Chondrocyte (in vitro differentiated cells): ENCODE results near the gene BSX. TPM values are rescaled to one million over a fixed set of nuclear protein-coding genes. Genes with fewer than 3 reads are reported as not detected.

ENCODE experiments used
- DNase-seq: peaks from one replicate; pipeline ENCODE4 v3.0.0; 2021; ENCODE audit warnings: mixed read lengths, low spot score
- H3K27ac Mint-ChIP-seq: one replicate; pipeline ENCODE4 v1.8.0; 2021; ENCODE audit warnings: mild to moderate bottlenecking, moderate library complexity, mixed read lengths; ENCODE audit not compliant: unreplicated experiment
- H3K27me3 Mint-ChIP-seq: 2 replicates; pipeline ENCODE4 v1.8.0; 2021; ENCODE audit warnings: low read depth, mixed read lengths
- H3K36me3 Mint-ChIP-seq: 2 replicates; pipeline ENCODE4 v1.8.0; 2021; ENCODE audit warnings: low read depth, mixed read lengths
- H3K4me1 Mint-ChIP-seq: 2 replicates; pipeline ENCODE4 v1.8.0; 2021; ENCODE audit warnings: low read depth, mild to moderate bottlenecking, mixed read lengths
- H3K4me3 Mint-ChIP-seq: one replicate; pipeline ENCODE4 v1.8.0; 2021; ENCODE audit warnings: mild to moderate bottlenecking, moderate library complexity, mixed read lengths; ENCODE audit not compliant: unreplicated experiment
- H3K9me3 Mint-ChIP-seq: 2 replicates; pipeline ENCODE4 v1.8.0; 2021; ENCODE audit warnings: low read depth, mixed read lengths
- long read RNA-seq: library from polyadenylated mRNA; stranded (forward); transcript quantifications from one replicate; pipeline ENCODE4 v2.0.0, GENCODE V29; 2021
- total RNA-seq: library from RNA; stranded (reverse); gene quantifications from 3 replicates; pipeline ENCODE4 v1.2.1, GENCODE V29; 2021
- TF ChIP-seq, protein P1 (sequence below): fragments of 200-600 bp; sonication (generic); IDR thresholded peaks from 2 replicates; pipeline ENCODE4 v1.5.0; 2021; ENCODE audit warnings: antibody characterized with exemption, mild to moderate bottlenecking, moderate library complexity

Gene BSX
- not detected in 3 replicates for total RNA-seq
- long read RNA-seq: 0 reads

DNA sequence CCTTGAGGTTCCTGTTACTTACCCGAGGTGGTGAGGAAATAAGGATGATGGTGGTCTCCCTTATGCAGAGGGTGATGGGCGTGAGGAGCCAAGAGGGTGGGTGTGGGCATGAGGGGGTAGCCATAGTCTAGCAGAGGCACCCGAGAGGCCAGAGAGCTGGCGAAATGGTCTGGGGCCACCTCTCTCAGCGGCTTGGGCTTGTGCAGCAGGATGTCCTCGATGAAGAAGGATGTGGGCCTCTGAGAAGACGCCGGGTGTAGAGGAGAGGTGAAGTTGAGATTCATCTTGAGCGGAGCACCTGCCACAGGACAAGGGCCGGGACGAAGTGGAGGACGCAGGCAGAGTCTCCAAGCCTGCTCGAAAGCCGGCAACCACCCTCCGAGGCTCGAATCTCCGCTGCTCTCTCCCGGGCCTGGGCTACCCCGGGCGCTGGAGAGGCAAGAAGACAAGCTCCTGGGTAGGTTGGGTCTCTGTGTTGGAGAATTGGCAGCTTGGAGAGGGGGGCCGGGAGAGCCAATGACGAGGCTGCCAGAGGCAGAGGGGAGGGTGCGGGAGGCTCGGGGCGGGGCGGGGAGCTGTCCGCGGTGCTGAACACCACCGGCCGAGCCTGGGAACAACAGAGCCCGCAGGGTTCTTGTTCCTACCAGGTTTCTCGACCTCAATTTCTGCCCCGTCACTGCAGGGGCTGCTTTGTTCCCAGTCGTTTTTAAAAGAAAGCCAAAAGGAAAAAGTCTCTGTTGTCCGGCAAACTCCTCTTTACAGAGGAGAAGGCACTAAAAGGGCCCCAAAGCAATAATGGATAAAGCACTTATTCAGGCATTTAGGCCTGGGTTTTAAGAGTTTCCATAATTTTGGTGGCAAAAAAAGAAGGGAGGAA, at the start of gene BSX:
Gene BSX (minus strand): TSS at position 447 of the 877 bp plus-strand sequence. CDS start 163 bp downstream, at position 284.
- H3K9me3 Mint-ChIP-seq: peaks cover 3% of the 10 kb centered on the region
- H3K36me3 Mint-ChIP-seq: peaks cover 5% of the 10 kb centered on the region
- peaks cover 69% of the 10 kb centered on the region for H3K27me3 Mint-ChIP-seq
- DNase-seq: no peak
- H3K4me1 Mint-ChIP-seq: peaks cover 30% of the 10 kb centered on the region
- TF ChIP-seq, protein P1, sequence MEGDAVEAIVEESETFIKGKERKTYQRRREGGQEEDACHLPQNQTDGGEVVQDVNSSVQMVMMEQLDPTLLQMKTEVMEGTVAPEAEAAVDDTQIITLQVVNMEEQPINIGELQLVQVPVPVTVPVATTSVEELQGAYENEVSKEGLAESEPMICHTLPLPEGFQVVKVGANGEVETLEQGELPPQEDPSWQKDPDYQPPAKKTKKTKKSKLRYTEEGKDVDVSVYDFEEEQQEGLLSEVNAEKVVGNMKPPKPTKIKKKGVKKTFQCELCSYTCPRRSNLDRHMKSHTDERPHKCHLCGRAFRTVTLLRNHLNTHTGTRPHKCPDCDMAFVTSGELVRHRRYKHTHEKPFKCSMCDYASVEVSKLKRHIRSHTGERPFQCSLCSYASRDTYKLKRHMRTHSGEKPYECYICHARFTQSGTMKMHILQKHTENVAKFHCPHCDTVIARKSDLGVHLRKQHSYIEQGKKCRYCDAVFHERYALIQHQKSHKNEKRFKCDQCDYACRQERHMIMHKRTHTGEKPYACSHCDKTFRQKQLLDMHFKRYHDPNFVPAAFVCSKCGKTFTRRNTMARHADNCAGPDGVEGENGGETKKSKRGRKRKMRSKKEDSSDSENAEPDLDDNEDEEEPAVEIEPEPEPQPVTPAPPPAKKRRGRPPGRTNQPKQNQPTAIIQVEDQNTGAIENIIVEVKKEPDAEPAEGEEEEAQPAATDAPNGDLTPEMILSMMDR: no peak
- no peak within 1 kb of the TSS for H3K27ac Mint-ChIP-seq
- H3K4me3 Mint-ChIP-seq: no peak within 1 kb of the TSS

DNA sequence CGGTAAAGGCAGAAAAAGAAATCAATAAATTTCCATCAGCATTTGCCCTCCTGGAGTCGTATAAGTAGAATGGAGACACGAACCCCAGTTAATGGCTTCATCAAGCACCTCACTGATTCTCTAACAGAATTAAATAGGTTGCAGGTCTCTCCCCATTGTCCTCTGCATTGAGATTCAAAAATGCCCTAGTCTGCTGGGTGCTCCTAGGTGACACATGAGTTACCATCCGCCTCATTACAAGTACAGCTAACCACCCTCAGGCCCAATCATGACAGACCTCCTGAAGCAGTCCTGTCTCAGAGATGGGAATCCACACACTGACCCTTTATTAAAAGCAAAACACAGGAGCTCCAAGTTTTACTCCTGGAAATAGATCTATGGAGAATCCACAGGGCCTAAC, 48.9 kb upstream of the BSX start:
- DNase-seq: no peak
- Mint-ChIP-seq H3K27me3 (no peaks in the 10 kb centered on the region), H3K9me3 (no peaks in the 10 kb centered on the region), H3K4me3 (no peak overlapping the region), H3K36me3 (no peaks in the 10 kb centered on the region), H3K4me1 (no peaks in the 10 kb centered on the region), H3K27ac (no peak overlapping the region)
- TF ChIP-seq, protein P1: no peak

DNA sequence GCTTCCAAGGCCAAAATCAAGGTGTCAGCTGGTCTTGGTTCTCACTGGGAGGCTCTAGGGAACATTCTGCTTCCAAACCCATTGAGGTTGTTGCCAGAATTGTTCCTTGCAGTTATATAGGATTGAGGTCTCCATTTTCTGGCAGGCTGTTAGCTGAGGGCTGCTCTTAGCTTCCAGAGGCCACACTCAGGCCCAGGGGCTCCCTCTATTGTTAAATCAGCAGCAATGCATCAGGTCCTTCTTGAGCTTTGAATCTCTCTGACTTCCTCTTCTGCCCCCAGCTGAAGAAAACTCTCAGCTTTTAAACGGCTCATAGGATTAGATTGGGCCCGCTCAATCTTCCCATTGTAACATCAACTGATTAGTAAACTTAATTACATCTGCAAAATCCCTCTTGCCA, 39.3 kb upstream of the BSX start:
- Mint-ChIP-seq H3K4me1 (peaks cover 7% of the 10 kb centered on the region), H3K4me3 (no peak overlapping the region), H3K27me3 (peaks cover 16% of the 10 kb centered on the region), H3K36me3 (no peaks in the 10 kb centered on the region), H3K27ac (no peak overlapping the region), H3K9me3 (no peaks in the 10 kb centered on the region)
- no peak for DNase-seq
- TF ChIP-seq, protein P1: peak; percentile 79

DNA sequence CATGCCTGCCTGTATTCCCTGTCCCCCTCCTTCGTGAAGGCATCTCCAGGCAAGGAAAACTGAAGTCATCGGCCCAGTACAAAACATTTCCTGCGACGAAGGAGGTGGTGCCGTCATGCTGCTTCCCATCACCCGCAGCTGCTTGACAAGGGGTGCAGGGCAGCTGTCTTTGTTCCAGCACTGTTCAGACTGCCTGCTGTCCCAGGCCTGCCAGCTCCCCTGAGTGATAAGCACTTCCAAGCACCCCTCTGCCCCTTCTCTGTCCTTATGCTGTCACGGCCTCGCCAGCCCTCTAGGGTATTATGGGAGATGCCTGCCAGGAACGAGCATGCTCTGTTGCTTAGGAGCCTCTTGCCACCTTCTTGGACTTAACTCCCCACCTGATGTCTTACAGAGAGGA, 37.1 kb upstream of the BSX start:
- no peaks in the 10 kb centered on the region for H3K36me3 Mint-ChIP-seq
- H3K4me3 Mint-ChIP-seq: no peak overlapping the region
- H3K27me3 Mint-ChIP-seq: peaks cover 22% of the 10 kb centered on the region
- no peaks in the 10 kb centered on the region for H3K9me3 Mint-ChIP-seq
- TF ChIP-seq, protein P1: no peak
- DNase-seq: no peak
- peaks cover 7% of the 10 kb centered on the region for H3K4me1 Mint-ChIP-seq
- H3K27ac Mint-ChIP-seq: no peak overlapping the region

DNA sequence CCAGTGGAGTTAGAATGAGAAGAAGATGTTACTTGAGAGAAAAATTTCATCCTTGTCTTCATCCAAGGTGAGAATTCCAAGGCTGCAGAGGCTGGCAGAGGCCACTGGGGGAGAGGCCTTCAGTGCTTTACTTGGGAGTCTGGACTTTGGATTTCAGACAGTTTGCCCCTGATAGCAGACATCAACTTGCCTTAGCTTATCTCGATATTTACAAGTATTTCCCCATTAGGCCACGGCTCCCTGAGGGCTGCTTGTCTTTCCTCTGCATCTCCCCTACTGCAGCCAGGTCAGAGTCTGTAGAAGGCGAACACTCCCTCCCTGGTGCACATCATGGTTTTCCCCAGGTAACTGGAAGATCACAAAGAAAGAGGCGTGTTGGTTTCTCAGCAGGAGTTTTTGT, 29.9 kb upstream of the BSX start:
- Mint-ChIP-seq H3K36me3 (no peaks in the 10 kb centered on the region), H3K4me3 (no peak overlapping the region), H3K4me1 (no peaks in the 10 kb centered on the region), H3K27me3 (peaks cover 36% of the 10 kb centered on the region), H3K9me3 (no peaks in the 10 kb centered on the region), H3K27ac (no peak overlapping the region)
- no peak for DNase-seq
- TF ChIP-seq, protein P1: no peak
